Chondrocyte (in vitro differentiated cells): ENCODE data around the gene UBE3C. TPM values are rescaled to one million over a fixed set of nuclear protein-coding genes. Genes with fewer than 3 reads are reported as not detected.
"Not testable (repeated sequence)": the region's sequence is repeated elsewhere in the genome, so short reads cannot be mapped to it uniquely, and the experiment has no call there.

Source experiments
- DNase-seq: peaks from one replicate; pipeline ENCODE4 v3.0.0; 2021; ENCODE audit warnings: mixed read lengths, low spot score
- H3K27ac Mint-ChIP-seq: one replicate; pipeline ENCODE4 v1.8.0; 2021; ENCODE audit warnings: mild to moderate bottlenecking, moderate library complexity, mixed read lengths; ENCODE audit not compliant: unreplicated experiment
- H3K27me3 Mint-ChIP-seq: 2 replicates; pipeline ENCODE4 v1.8.0; 2021; ENCODE audit warnings: low read depth, mixed read lengths
- H3K36me3 Mint-ChIP-seq: 2 replicates; pipeline ENCODE4 v1.8.0; 2021; ENCODE audit warnings: low read depth, mixed read lengths
- H3K4me1 Mint-ChIP-seq: 2 replicates; pipeline ENCODE4 v1.8.0; 2021; ENCODE audit warnings: low read depth, mild to moderate bottlenecking, mixed read lengths
- H3K4me3 Mint-ChIP-seq: one replicate; pipeline ENCODE4 v1.8.0; 2021; ENCODE audit warnings: mild to moderate bottlenecking, moderate library complexity, mixed read lengths; ENCODE audit not compliant: unreplicated experiment
- H3K9me3 Mint-ChIP-seq: 2 replicates; pipeline ENCODE4 v1.8.0; 2021; ENCODE audit warnings: low read depth, mixed read lengths
- total RNA-seq: library from RNA; stranded (reverse); gene quantifications from 3 replicates; pipeline ENCODE4 v1.2.1, GENCODE V29; 2021
- TF ChIP-seq, protein P1 (sequence below): fragments of 200-600 bp; sonication (generic); IDR thresholded peaks from 2 replicates; pipeline ENCODE4 v1.5.0; 2021; ENCODE audit warnings: antibody characterized with exemption, mild to moderate bottlenecking, moderate library complexity

Gene UBE3C
- total RNA-seq, 1 donor from 2014 or later = 58.9 TPM

GRCh38 chr7:157253850-157254249, 115.1 kb downstream of the UBE3C start:
- DNase-seq = no peak
- Mint-ChIP-seq H3K9me3 (no peaks in the 10 kb centered on the region), H3K27me3 (no peaks in the 10 kb centered on the region), H3K4me1 (no peaks in the 10 kb centered on the region), H3K36me3 (peaks cover 25% of the 10 kb centered on the region), H3K27ac (no peak overlapping the region), H3K4me3 (no peak overlapping the region)
- TF ChIP-seq, protein P1, sequence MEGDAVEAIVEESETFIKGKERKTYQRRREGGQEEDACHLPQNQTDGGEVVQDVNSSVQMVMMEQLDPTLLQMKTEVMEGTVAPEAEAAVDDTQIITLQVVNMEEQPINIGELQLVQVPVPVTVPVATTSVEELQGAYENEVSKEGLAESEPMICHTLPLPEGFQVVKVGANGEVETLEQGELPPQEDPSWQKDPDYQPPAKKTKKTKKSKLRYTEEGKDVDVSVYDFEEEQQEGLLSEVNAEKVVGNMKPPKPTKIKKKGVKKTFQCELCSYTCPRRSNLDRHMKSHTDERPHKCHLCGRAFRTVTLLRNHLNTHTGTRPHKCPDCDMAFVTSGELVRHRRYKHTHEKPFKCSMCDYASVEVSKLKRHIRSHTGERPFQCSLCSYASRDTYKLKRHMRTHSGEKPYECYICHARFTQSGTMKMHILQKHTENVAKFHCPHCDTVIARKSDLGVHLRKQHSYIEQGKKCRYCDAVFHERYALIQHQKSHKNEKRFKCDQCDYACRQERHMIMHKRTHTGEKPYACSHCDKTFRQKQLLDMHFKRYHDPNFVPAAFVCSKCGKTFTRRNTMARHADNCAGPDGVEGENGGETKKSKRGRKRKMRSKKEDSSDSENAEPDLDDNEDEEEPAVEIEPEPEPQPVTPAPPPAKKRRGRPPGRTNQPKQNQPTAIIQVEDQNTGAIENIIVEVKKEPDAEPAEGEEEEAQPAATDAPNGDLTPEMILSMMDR = no peak

GRCh38 chr7:157254781-157255180, 116.1 kb downstream of the UBE3C start:
- H3K27ac Mint-ChIP-seq, H3K27me3 Mint-ChIP-seq, H3K4me3 Mint-ChIP-seq, DNase-seq, H3K9me3 Mint-ChIP-seq, H3K4me1 Mint-ChIP-seq: not testable (repeated sequence)
- H3K36me3 Mint-ChIP-seq = peaks cover 20% of the 10 kb centered on the region

GRCh38 chr7:157255201-157255606, 116.5 kb downstream of the UBE3C start:
- no peaks in the 10 kb centered on the region for H3K9me3 Mint-ChIP-seq
- H3K4me3 Mint-ChIP-seq = no peak overlapping the region
- no peaks in the 10 kb centered on the region for H3K27me3 Mint-ChIP-seq
- TF ChIP-seq, protein P1 = no peak
- no peak for DNase-seq
- H3K4me1 Mint-ChIP-seq = no peaks in the 10 kb centered on the region
- no peak overlapping the region for H3K27ac Mint-ChIP-seq
- H3K36me3 Mint-ChIP-seq = peaks cover 23% of the 10 kb centered on the region

DNA sequence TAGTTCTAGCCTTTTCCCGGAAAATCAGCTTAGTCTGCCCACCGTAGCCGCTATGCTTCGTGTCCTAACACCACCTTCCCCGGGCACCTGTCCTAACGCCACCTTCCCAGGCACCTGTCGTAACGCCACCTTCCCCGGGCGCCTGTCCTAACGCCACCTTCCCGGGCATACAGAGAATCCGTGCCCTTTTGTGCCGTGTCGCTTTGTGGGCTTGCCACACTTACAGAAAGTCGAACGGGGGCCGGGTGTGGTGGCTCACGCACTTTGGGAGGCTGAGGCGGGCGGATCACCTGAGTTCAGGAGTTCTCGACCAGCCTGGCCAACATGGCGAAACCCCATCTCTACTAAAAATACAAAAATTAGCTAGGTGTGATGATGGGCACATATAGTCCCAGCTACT, 124.4 kb downstream of the UBE3C start:
- Mint-ChIP-seq H3K4me1 (peaks cover 12% of the 10 kb centered on the region), H3K9me3 (no peaks in the 10 kb centered on the region), H3K36me3 (peaks cover 27% of the 10 kb centered on the region), H3K27ac (no peak overlapping the region), H3K4me3 (no peak overlapping the region), H3K27me3 (no peaks in the 10 kb centered on the region)
- peak; percentile 83 for DNase-seq
- TF ChIP-seq, protein P1 = no peak

DNA sequence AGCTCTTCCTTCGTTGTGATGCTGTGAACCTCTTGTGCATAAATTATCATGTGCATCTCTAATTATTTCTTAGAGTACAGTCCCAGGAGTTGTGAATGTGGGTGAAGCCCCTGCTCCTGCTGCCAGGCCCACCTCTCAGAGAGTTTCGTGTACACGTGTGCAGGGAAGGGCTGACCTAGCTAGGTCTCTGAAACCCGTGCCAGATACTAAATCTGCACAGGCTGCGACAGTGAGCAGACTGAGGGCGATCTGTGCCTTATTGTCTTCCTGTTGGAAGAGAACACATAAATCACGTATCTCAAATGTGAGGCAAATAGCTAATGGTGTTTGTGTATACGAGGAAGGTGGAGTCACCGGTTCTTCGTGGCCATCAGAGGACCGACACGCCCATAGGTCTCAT, 126.3 kb downstream of the UBE3C start:
- Mint-ChIP-seq H3K9me3 (no peaks in the 10 kb centered on the region), H3K27me3 (no peaks in the 10 kb centered on the region), H3K36me3 (peaks cover 31% of the 10 kb centered on the region), H3K4me1 (peaks cover 12% of the 10 kb centered on the region), H3K4me3 (no peak overlapping the region), H3K27ac (no peak overlapping the region)
- TF ChIP-seq, protein P1 = no peak
- peak; percentile 39 for DNase-seq

DNA sequence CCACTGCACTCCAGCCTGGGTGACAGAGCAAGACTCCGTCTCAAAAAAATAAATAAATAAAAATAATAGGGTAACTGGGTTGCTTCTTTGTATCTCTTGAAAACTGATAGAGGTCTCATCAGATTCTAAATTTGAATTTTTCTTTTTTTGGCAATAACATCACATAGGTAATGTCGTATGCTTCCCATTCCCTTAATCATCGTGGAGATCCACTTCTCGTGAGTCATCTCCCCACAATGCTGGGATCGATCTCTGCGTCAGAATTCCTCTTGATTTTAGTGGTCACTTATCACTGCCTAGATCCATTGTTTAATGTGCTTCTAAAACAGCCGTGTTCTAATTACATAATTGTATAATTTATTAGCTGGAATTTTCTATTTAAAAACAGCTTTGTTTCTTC, 127.5 kb downstream of the UBE3C start:
- H3K36me3 Mint-ChIP-seq = peaks cover 28% of the 10 kb centered on the region
- no peaks in the 10 kb centered on the region for H3K9me3 Mint-ChIP-seq
- H3K27ac Mint-ChIP-seq = no peak overlapping the region
- H3K4me1 Mint-ChIP-seq = peaks cover 12% of the 10 kb centered on the region
- DNase-seq = no peak
- TF ChIP-seq, protein P1 = no peak
- no peak overlapping the region for H3K4me3 Mint-ChIP-seq
- H3K27me3 Mint-ChIP-seq = no peaks in the 10 kb centered on the region
